Measurements from ENCODE around the gene DENND6B.

Gene DENND6B, protein sequence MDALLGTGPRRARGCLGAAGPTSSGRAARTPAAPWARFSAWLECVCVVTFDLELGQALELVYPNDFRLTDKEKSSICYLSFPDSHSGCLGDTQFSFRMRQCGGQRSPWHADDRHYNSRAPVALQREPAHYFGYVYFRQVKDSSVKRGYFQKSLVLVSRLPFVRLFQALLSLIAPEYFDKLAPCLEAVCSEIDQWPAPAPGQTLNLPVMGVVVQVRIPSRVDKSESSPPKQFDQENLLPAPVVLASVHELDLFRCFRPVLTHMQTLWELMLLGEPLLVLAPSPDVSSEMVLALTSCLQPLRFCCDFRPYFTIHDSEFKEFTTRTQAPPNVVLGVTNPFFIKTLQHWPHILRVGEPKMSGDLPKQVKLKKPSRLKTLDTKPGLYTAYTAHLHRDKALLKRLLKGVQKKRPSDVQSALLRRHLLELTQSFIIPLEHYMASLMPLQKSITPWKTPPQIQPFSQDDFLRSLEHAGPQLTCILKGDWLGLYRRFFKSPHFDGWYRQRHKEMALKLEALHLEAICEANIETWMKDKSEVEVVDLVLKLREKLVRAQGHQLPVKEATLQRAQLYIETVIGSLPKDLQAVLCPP

GRCh38 chr22:50326956-50327710, at the start of gene DENND6B:
TSS of gene DENND6B (minus strand) at chr22:50327012. CDS start at chr22:50326988, 24 bp downstream.
- H3K36me3 ChIP-seq (ENCODE audit: insufficient read depth, low read length) = no peaks in the 10 kb centered on the region
- peaks cover 32% of the 10 kb centered on the region for H3K4me1 ChIP-seq (ENCODE audit: insufficient read depth, low read length, severe bottlenecking)
- peak within 1 kb of the TSS; percentile 65 for H3K4me3 ChIP-seq (ENCODE audit: low read depth, low read length, poor library complexity, severe bottlenecking)
- H3K27me3 ChIP-seq (ENCODE audit: insufficient read depth, low read length) = no peaks in the 10 kb centered on the region
- no peaks in the 10 kb centered on the region for H4K20me1 ChIP-seq (ENCODE audit: insufficient read depth, low read length)
- 0 out of 2 replicates have a peak within 1 kb of the TSS, but pooled peaks have one; percentile 6 for H2AFZ ChIP-seq (ENCODE audit: low read length)
- peak within 1 kb of the TSS; percentile 29 for H3K27ac ChIP-seq (ENCODE audit: low read depth, low read length, poor library complexity, severe bottlenecking)
- peak within 1 kb of the TSS; percentile 77 for H3K9ac ChIP-seq (ENCODE audit: low read length)
- no peaks in the 10 kb centered on the region for H3K9me3 ChIP-seq (ENCODE audit: low read length)
- H3F3A ChIP-seq (ENCODE audit: insufficient read depth, low read length) = no peaks in the 10 kb centered on the region
- no peaks in the 10 kb centered on the region for H3K79me2 ChIP-seq (ENCODE audit: insufficient read depth, low read length)
- TF ChIP-seq EZH2 (IDR thresholded peaks at IDR 0.05; ENCODE audit: borderline replicate concordance, low read length) = no peak
- TF ChIP-seq, protein P1, sequence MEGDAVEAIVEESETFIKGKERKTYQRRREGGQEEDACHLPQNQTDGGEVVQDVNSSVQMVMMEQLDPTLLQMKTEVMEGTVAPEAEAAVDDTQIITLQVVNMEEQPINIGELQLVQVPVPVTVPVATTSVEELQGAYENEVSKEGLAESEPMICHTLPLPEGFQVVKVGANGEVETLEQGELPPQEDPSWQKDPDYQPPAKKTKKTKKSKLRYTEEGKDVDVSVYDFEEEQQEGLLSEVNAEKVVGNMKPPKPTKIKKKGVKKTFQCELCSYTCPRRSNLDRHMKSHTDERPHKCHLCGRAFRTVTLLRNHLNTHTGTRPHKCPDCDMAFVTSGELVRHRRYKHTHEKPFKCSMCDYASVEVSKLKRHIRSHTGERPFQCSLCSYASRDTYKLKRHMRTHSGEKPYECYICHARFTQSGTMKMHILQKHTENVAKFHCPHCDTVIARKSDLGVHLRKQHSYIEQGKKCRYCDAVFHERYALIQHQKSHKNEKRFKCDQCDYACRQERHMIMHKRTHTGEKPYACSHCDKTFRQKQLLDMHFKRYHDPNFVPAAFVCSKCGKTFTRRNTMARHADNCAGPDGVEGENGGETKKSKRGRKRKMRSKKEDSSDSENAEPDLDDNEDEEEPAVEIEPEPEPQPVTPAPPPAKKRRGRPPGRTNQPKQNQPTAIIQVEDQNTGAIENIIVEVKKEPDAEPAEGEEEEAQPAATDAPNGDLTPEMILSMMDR (IDR thresholded peaks at IDR 0.05; ENCODE audit: low read length) = no peak
- peak within 1 kb of the TSS; percentile 91 for H3K4me2 ChIP-seq (ENCODE audit: low read length)
- no peaks in the 10 kb centered on the region for H3K9me2 ChIP-seq (ENCODE audit: low read depth, low read length)

- H3K4me3 ChIP-seq (ENCODE audit: low read depth, low read length, poor library complexity, severe bottlenecking) = no peak overlapping the region
- H2AFZ ChIP-seq (ENCODE audit: low read length) = no peak overlapping the region
- no peak overlapping the region for H3K27ac ChIP-seq (ENCODE audit: low read depth, low read length, poor library complexity, severe bottlenecking)
- no peaks in the 10 kb centered on the region for H3K79me2 ChIP-seq (ENCODE audit: insufficient read depth, low read length)
- H3K36me3 ChIP-seq (ENCODE audit: insufficient read depth, low read length) = peaks cover 80% of the 10 kb centered on the region
- no peaks in the 10 kb centered on the region for H3K9me2 ChIP-seq (ENCODE audit: low read depth, low read length)
- H3K9me3 ChIP-seq (ENCODE audit: low read length) = no peaks in the 10 kb centered on the region
- H3F3A ChIP-seq (ENCODE audit: insufficient read depth, low read length) = 0 out of 2 replicates have a peak, but pooled peaks cover 2% of the 10 kb centered on the region
- TF ChIP-seq, protein P1 (IDR thresholded peaks at IDR 0.05; ENCODE audit: low read length) = no peak
- no peak for TF ChIP-seq EZH2 (IDR thresholded peaks at IDR 0.05; ENCODE audit: borderline replicate concordance, low read length)
- no peak overlapping the region for H3K9ac ChIP-seq (ENCODE audit: low read length)
- peaks cover 2% of the 10 kb centered on the region for H3K4me1 ChIP-seq (ENCODE audit: insufficient read depth, low read length, severe bottlenecking)
- H3K4me2 ChIP-seq (ENCODE audit: low read length) = no peak overlapping the region
- H4K20me1 ChIP-seq (ENCODE audit: insufficient read depth, low read length) = no peaks in the 10 kb centered on the region
- no peaks in the 10 kb centered on the region for H3K27me3 ChIP-seq (ENCODE audit: insufficient read depth, low read length)
Observed at GRCh38 chr22:50376085-50376651, 49.4 kb upstream of the DENND6B start.

- Histone ChIP-seq H3K4me3 (ENCODE audit: low read depth, low read length, poor library complexity, severe bottlenecking) (no peak overlapping the region), H3K4me1 (ENCODE audit: insufficient read depth, low read length, severe bottlenecking) (no peaks in the 10 kb centered on the region), H3F3A (ENCODE audit: insufficient read depth, low read length) (no peaks in the 10 kb centered on the region), H4K20me1 (ENCODE audit: insufficient read depth, low read length) (no peaks in the 10 kb centered on the region), H3K27me3 (ENCODE audit: insufficient read depth, low read length) (no peaks in the 10 kb centered on the region), H2AFZ (ENCODE audit: low read length) (no peak overlapping the region), H3K27ac (ENCODE audit: low read depth, low read length, poor library complexity, severe bottlenecking) (no peak overlapping the region), H3K4me2 (ENCODE audit: low read length) (no peak overlapping the region), H3K9me2 (ENCODE audit: low read depth, low read length) (no peaks in the 10 kb centered on the region), H3K9ac (ENCODE audit: low read length) (no peak overlapping the region), H3K79me2 (ENCODE audit: insufficient read depth, low read length) (peaks cover 18% of the 10 kb centered on the region), H3K36me3 (ENCODE audit: insufficient read depth, low read length) (peaks cover 62% of the 10 kb centered on the region), H3K9me3 (ENCODE audit: low read length) (no peaks in the 10 kb centered on the region)
- TF ChIP-seq, protein P1 (IDR thresholded peaks at IDR 0.05; ENCODE audit: low read length) = no peak
- TF ChIP-seq EZH2 (IDR thresholded peaks at IDR 0.05; ENCODE audit: borderline replicate concordance, low read length) = no peak
Observed at GRCh38 chr22:50371101-50371648, 44.4 kb upstream of the DENND6B start.
